ENCODE results near the gene DUSP15. TPM values are rescaled to one million over a fixed set of nuclear protein-coding genes. Genes with fewer than 3 reads are reported as not detected.

The DUSP15 gene
- polyA plus RNA-seq, 1 donor (not counting 4 experiments of a cell fraction or from before 2014, with no cell fraction given) = not detected

DNA sequence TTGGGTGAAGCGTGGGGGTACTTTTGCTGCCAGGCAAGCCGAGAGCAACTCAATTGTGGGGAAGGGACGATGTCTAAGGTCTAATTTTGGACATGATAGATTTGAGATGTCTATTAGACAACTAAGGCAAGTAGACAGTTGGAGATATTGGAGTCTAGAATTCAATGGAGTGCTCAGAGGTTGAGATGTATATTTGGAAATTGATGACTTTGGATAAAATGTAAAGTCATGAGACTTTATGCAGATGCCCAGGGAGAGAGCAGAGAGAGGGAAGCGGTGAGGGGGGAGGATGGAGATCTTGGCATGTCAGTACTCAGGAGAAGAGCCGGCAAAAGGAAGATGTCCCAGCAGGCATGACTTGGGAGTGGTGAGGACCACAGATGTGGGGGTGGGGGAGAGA is 44.3 kb downstream of the DUSP15 start:
- no peaks in the 10 kb centered on the region for H3K79me2 ChIP-seq (ENCODE audit: control insufficient read depth, insufficient read depth, low read length)
- no peaks in the 10 kb centered on the region for H3K4me1 ChIP-seq (ENCODE audit: control insufficient read depth, extremely low read depth, insufficient read depth, low read length)
- dilution Hi-C loops (cut with MboI; ENCODE audit: extremely low pct_ligation_motif_present, low sequenced_read_pairs) = no loop called here
- no peaks in the 10 kb centered on the region for H3K9me3 ChIP-seq (ENCODE audit: control insufficient read depth, low read depth, low read length)
- TF ChIP-seq, protein P1, sequence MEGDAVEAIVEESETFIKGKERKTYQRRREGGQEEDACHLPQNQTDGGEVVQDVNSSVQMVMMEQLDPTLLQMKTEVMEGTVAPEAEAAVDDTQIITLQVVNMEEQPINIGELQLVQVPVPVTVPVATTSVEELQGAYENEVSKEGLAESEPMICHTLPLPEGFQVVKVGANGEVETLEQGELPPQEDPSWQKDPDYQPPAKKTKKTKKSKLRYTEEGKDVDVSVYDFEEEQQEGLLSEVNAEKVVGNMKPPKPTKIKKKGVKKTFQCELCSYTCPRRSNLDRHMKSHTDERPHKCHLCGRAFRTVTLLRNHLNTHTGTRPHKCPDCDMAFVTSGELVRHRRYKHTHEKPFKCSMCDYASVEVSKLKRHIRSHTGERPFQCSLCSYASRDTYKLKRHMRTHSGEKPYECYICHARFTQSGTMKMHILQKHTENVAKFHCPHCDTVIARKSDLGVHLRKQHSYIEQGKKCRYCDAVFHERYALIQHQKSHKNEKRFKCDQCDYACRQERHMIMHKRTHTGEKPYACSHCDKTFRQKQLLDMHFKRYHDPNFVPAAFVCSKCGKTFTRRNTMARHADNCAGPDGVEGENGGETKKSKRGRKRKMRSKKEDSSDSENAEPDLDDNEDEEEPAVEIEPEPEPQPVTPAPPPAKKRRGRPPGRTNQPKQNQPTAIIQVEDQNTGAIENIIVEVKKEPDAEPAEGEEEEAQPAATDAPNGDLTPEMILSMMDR (optimal IDR thresholded peaks at IDR 0.05 in 1 of 3, IDR thresholded peaks at IDR 0.05 in 1 of 3, conservative IDR thresholded peaks at IDR 0.05 in 1 of 3; ENCODE audit: extremely low read depth in 1 of 3, insufficient read depth in 2 of 3, low read length in 3 of 3) = no peak
- TF ChIP-seq EZH2 (IDR thresholded peaks at IDR 0.05; ENCODE audit: low read length) = no peak
- no peak overlapping the region for H3K4me2 ChIP-seq (ENCODE audit: control insufficient read depth, extremely low read depth, insufficient read depth, low read depth, low read length)
- no peaks in the 10 kb centered on the region for H3K27me3 ChIP-seq (ENCODE audit: control insufficient read depth, extremely low read depth, insufficient read depth, low read length)
- no peaks in the 10 kb centered on the region for H3K9me1 ChIP-seq (ENCODE audit: control insufficient read depth, extremely low read depth, insufficient read depth, low read length)
- DNase-seq (ENCODE audit: low read depth, low spot score) = no peak
- H3K36me3 ChIP-seq (ENCODE audit: control insufficient read depth in 2 of 2, extremely low read depth in 1 of 2, insufficient read depth in 2 of 2, low read length in 2 of 2) = no peaks in the 10 kb centered on the region
- no peak overlapping the region for H3K9ac ChIP-seq (ENCODE audit: control insufficient read depth, extremely low read depth, insufficient read depth, low read length)
- H3K27ac ChIP-seq (ENCODE audit: control insufficient read depth, insufficient read depth, low read length) = no peak overlapping the region
- H2AFZ ChIP-seq (ENCODE audit: control insufficient read depth, low read length) = no peak overlapping the region
- FAIRE-seq = no peak
- no peak overlapping the region for H3K4me3 ChIP-seq (ENCODE audit: control insufficient read depth in 2 of 3, extremely low read depth in 1 of 3, insufficient read depth in 2 of 3, low read depth in 1 of 3, low read length in 3 of 3)
- H4K20me1 ChIP-seq (ENCODE audit: control insufficient read depth, extremely low read depth, insufficient read depth, low read length) = no peaks in the 10 kb centered on the region

DNA sequence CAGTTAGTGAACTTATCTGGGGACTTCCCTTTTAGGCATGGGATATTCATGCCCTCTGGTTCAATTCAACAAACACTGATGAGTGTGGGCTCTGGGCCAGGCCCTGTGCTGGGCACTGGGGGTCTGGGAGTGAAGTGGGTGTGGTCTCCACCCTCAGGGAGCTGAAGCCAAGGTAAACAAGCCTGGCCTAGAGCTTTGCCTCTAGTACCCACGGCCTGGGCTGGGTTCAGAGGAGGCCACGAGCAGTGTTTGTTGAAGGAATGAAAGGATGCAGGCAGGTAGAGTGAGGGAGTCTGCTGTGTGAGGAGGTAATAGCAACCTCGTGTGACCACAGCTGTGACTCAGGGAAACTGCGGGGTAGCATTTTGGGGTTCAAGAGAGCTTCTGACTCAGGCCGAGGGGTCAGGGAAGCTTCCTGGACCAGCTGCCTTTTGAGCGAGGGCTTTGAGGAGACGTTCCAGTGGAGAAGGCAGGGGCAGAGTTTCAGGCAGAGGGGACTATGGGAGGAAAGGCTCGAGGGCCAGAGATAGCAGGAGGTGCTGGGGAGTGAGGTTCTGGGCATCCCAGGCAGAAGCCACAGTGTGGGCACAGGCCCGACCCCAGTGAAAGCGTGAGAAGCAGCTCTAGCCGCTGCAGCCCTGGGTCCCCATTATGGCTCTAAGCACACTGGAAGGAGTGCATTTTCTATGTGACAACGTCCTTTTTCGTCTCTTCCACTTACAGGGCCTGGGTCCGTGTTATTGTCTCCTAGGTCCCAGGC is 45.6 kb downstream of the DUSP15 start:
- Histone ChIP-seq H3K36me3 (ENCODE audit: control insufficient read depth in 2 of 2, extremely low read depth in 1 of 2, insufficient read depth in 2 of 2, low read length in 2 of 2) (no peaks in the 10 kb centered on the region), H3K79me2 (ENCODE audit: control insufficient read depth, insufficient read depth, low read length) (no peaks in the 10 kb centered on the region), H3K27me3 (ENCODE audit: control insufficient read depth, extremely low read depth, insufficient read depth, low read length) (peaks cover 4% of the 10 kb centered on the region), H3K9me3 (ENCODE audit: control insufficient read depth, low read depth, low read length) (no peaks in the 10 kb centered on the region), H3K4me3 (ENCODE audit: control insufficient read depth in 2 of 3, extremely low read depth in 1 of 3, insufficient read depth in 2 of 3, low read depth in 1 of 3, low read length in 3 of 3) (no peak overlapping the region), H3K9ac (ENCODE audit: control insufficient read depth, extremely low read depth, insufficient read depth, low read length) (no peak overlapping the region), H3K4me2 (ENCODE audit: control insufficient read depth, extremely low read depth, insufficient read depth, low read depth, low read length) (no peak overlapping the region), H3K27ac (ENCODE audit: control insufficient read depth, insufficient read depth, low read length) (no peak overlapping the region), H4K20me1 (ENCODE audit: control insufficient read depth, extremely low read depth, insufficient read depth, low read length) (no peaks in the 10 kb centered on the region), H2AFZ (ENCODE audit: control insufficient read depth, low read length) (no peak overlapping the region), H3K4me1 (ENCODE audit: control insufficient read depth, extremely low read depth, insufficient read depth, low read length) (no peaks in the 10 kb centered on the region), H3K9me1 (ENCODE audit: control insufficient read depth, extremely low read depth, insufficient read depth, low read length) (no peaks in the 10 kb centered on the region)
- TF ChIP-seq, protein P1 (optimal IDR thresholded peaks at IDR 0.05 in 1 of 3, IDR thresholded peaks at IDR 0.05 in 1 of 3, conservative IDR thresholded peaks at IDR 0.05 in 1 of 3; ENCODE audit: extremely low read depth in 1 of 3, insufficient read depth in 2 of 3, low read length in 3 of 3) = no peak
- no peak for TF ChIP-seq EZH2 (IDR thresholded peaks at IDR 0.05; ENCODE audit: low read length)
- dilution Hi-C loops (cut with MboI; ENCODE audit: extremely low pct_ligation_motif_present, low sequenced_read_pairs) = no loop called here
- DNase-seq (ENCODE audit: low read depth, low spot score) (no peak), FAIRE-seq (no peak)

Data from keratinocyte (primary cell).